CD4-positive, alpha-beta T cell treated with Interleukin-17A for 1 hour (primary cell): ENCODE measurements around the gene TMEM151A.

Experiments used
- DNase-seq: peaks from one replicate; pipeline ENCODE4 v3.0.0-alpha.2; 2020

The TMEM151A gene

GRCh38 chr11:66324664-66325063, 33.0 kb downstream of the TMEM151A start:
- no peak for DNase-seq

- no peak for DNase-seq
These were observed 33.6 kb downstream of the TMEM151A start for GRCh38 chr11:66325263-66325671.

GRCh38 chr11:66326261-66327111, 34.8 kb downstream of the TMEM151A start:
- peak; percentile 34 for DNase-seq

GRCh38 chr11:66327171-66328030, 35.7 kb downstream of the TMEM151A start:
- DNase-seq: no peak

GRCh38 chr11:66328031-66328301, 36.3 kb downstream of the TMEM151A start:
- peak; percentile 75 for DNase-seq

- DNase-seq: peak; percentile 85
These were observed 36.8 kb downstream of the TMEM151A start for GRCh38 chr11:66328302-66329144.

GRCh38 chr11:66329165-66329673, 37.5 kb downstream of the TMEM151A start:
- DNase-seq: no peak

- no peak for DNase-seq
These were observed 39.2 kb downstream of the TMEM151A start for GRCh38 chr11:66330931-66331330.

GRCh38 chr11:66331542-66332370, 40.1 kb downstream of the TMEM151A start:
- DNase-seq: no peak

GRCh38 chr11:66332371-66333219, 40.9 kb downstream of the TMEM151A start:
- DNase-seq: no peak

GRCh38 chr11:66333220-66333877, 41.7 kb downstream of the TMEM151A start:
- DNase-seq: no peak

- DNase-seq: no peak
These were observed 42.4 kb downstream of the TMEM151A start for GRCh38 chr11:66333896-66334604.

- no peak for DNase-seq
These were observed 43.1 kb downstream of the TMEM151A start for GRCh38 chr11:66334605-66335442.

GRCh38 chr11:66335531-66336233, 44.0 kb downstream of the TMEM151A start:
- DNase-seq: no peak

- DNase-seq: peak; percentile 64
These were observed 44.8 kb downstream of the TMEM151A start, which contains the start of gene RIN1 for GRCh38 chr11:66336234-66337102. RIN1 (minus strand) TSS chr11:66336434; CDS start chr11:66336402, 32 bp downstream.

- no peak for DNase-seq
These were observed 45.6 kb downstream of the TMEM151A start for GRCh38 chr11:66337103-66337899.
